GM19328 (cell line): ENCODE results near the gene EHMT2.

Experiments used
- ATAC-seq: cut with Tn5 transposase; IDR thresholded peaks from one replicate; pipeline ENCODE4 v1.9.1; 2021; ENCODE audit warnings: mild to moderate bottlenecking, moderate library complexity; ENCODE audit not compliant: unreplicated experiment

The EHMT2 gene

GRCh38 chr6:31892821-31893220, 4.7 kb downstream of the EHMT2 start:
- ATAC-seq, result no peak

GRCh38 chr6:31889331-31889972, 8.0 kb downstream of the EHMT2 start:
- no peak for ATAC-seq

- no peak for ATAC-seq
Observed at GRCh38 chr6:31888276-31889258, 8.9 kb downstream of the EHMT2 start.

GRCh38 chr6:31887173-31888007, 10.1 kb downstream of the EHMT2 start:
- no peak for ATAC-seq

GRCh38 chr6:31886541-31886991, 10.9 kb downstream of the EHMT2 start:
- ATAC-seq, result no peak

DNA sequence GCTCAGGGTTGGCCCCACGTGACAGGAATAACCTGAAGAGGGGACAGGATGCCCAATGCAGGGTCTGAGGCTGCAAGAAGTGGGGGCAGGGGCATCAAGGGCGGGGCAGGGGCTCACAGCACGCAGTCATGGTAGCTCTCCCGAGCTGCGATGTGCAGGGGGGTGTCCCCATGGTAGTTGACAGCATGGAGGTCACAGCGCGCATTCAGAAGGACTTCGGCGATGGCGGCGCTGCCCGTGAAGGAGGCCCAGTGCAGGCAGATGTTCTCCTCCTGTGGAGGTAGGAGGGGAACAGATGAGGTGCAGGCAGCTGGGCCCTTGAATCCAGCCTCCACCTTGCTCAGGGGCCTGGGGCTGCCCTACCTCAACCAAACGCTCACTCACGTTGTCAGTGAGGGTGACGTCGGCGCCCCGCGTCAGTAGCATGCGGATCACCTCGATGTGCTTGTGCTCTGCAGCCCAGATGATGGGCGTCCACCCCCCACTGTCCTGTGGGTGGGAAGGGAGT, 12.9 kb downstream of the EHMT2 start:
- no peak for ATAC-seq

DNA sequence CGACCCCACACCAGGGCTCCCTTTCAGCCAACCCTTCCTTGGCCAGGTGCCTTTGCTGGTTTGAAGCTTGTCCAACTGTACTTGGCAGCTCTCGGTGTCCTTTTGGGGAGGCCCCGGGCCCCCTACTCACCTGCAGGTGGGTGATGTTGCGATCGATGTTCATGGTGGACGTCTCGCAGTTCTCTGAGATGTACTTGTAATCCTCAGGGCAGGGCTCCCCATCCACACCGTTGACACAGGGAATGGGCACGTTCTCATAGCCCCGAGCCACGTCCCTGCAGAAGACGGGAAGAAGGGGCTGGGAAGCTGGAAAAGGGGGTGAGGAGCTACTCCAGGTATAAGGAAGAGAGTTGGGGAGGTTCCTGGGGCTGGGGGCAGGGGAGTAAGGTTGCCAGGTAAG, 13.8 kb downstream of the EHMT2 start:
- no peak for ATAC-seq

DNA sequence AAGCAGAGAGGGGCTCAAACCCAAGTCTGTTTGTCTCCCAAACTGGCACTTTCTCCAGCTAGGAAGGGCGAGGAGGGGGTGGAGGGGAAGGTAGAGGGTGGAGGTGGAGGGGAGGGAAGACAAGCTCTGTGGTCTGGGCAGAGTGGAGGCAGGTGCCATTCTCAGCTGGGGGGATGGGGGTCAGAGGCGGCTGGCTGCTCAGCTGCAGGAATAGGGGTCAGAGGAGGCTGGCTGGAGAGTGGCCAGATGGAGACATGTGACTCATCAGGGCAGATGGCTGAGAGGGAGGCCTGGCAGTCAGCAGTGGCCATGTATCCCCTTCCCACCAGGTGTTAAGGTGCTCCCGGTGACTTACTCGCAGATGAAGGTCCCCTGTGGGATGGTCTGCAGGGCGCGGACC, 15.2 kb downstream of the EHMT2 start:
- ATAC-seq, result no peak

DNA sequence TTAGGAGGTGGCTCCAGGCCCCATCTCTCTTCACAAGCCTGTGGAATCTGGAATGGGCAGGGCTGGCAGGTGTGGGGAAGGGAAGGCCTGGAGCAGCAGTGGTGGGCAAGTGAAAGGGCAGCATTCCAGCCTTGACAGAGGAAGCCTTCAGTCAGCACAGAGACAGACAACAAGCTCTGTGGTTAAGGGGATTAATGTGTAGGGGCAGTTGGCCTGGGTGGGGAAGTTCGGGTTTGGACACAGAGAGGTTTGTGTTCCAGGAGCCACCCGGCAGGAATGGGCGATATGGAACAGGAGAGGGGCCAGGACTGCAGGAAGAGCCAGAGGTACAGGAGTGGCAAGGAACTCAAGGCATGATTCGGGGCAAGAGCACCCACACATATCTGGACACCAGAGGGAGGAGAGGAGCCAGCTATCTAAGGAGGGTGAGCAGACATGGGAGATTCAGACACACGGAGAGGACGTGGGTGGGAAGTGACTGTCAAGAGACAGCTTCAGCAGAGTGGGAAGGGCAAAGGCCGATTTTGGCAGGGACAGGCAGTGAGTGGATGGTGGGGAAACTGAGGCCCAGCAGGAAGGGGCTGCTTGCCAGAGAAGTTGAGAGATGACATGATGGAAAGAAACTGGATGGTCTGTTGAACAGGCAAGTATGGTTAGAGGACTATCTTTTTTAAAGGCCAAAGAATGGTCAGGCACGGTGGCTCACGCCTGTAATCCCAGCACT, 16.2 kb downstream of the EHMT2 start:
- no peak for ATAC-seq

- no peak for ATAC-seq
Observed at GRCh38 chr6:31880616-31881015, 16.9 kb downstream of the EHMT2 start.

GRCh38 chr6:31879901-31880300, 17.6 kb downstream of the EHMT2 start:
- ATAC-seq, result no peak

DNA sequence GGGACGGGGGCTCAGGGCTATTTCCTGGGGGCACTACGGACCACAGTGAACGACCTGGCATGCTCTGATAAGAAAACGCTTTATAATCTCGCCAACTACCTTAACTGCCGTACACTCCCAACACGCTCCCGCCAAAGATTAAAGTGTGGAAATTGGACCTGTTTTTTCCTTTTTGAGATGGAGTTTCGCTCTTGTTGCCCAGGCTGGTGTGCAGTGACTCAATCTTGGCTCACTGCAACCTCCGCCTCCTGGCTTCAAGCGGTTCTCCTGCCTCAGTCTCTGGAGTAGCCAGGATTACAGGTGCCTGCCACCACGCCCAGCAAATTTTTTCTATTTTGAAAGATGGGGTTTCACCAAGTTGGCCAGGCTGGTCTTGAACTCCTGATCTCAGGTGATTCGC, 18.4 kb downstream of the EHMT2 start:
- ATAC-seq, result no peak

DNA sequence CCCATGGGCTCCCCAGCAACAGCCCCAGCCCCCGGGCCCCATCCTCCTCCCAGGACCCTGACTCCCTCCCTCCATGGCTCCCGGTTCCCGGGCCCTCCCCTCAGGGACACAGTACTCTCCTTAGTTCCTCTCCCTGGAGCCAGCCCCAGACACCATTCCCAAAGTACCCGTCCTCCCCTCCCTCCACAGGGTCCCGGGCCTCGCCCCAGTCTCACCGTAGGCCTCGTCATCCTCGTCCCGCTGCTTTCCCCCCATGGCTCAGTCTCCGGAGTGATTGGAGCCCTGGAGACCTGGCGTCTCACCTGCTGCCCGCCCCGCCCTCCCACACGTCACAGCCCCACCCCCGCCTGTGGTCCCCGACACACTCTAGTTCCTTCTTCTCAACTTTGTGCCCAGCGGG, 18.8 kb downstream of the EHMT2 start, which contains the start of gene SLC44A4:
SLC44A4 (minus strand) TSS at position 272 of the 400 bp plus-strand sequence; CDS start at position 255, 17 bp downstream.
- ATAC-seq, result no peak

GRCh38 chr6:31878222-31878621, 19.3 kb downstream of the EHMT2 start:
- ATAC-seq, result no peak

DNA sequence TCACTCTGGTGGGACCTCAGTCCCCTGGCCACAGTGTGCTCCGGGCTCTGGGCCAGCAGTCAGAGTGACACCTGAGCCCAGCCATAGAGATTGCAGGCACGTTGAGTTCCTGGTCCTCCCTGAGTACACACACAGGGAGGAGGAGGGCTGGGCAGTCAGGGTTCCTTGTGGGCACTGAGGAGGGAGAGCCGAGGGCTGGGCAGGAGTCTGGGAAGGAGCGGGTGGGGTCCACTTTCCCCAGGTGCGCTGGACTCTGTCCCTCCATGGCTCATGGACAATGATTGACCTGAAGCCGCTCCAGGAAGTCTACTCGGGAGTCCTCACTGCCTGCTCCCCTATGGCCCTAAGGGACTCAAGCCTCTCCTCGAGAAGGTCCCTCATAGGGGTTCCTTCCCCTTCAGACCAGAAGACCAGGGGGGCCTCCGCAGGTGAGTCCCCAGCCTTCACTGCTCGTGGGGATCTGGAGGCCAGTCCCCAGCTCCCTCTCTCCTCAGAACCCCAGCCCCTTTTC, 19.8 kb downstream of the EHMT2 start:
- no peak for ATAC-seq

GRCh38 chr6:31877125-31877650, 20.3 kb downstream of the EHMT2 start:
- ATAC-seq, result no peak

GRCh38 chr6:31876357-31876756, 21.1 kb downstream of the EHMT2 start:
- no peak for ATAC-seq

DNA sequence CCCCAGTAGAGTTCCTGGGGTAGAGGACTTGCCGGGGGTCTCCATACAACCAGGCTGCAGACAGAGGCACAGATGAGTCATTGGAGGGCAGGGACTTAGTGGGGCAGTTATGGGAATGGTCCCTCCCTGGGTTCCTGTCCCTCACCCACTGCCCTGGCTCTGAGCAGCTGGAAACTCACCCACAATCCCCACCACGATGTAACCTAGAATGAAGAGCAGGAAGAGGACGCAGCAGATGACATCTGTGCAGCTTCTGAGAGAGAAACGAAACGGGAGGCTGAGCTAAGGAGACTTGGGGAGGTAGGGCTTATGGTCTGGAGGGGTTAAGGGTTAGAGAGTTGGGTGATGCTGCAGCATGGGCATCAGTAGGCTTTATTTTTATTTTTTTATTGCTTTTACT, 21.6 kb downstream of the EHMT2 start:
- no peak for ATAC-seq

DNA sequence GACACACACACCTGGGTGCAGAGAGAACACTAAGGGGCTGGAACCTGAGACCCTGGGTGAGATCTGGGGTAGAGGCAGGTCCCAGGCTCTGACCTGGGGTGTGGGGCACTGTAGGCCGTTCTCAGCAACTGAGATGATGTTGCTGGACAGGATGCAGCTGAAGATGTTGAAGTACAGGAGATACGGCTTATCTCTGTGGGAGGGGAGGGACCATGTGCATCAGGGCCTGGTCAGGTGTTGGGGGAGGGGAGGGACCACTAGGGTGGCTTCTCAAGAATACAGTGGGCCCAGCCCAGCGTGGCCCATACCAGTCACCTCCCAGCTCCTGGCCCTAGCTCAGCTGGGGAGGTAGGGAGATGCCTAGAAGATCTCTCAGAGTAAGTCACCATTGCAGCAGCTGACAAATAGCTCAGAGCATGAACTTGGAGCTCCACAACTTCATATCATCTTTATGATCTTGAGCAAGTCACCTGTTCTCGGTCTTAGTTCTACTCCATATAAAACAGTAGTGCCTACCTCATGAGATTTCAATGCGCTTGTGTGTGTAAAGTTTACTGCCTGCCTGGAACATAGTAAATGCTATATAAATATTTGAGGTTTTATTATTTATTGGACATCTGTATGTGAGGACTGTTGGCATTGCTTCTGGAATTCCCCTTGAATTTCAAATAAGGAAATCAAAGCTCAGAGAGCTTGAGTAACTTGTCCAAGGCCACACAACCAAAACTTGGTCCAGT, 22.5 kb downstream of the EHMT2 start:
- ATAC-seq, result no peak
